HCT116 (cell line): ENCODE measurements around the gene PITPNC1. TPM values are rescaled to one million over a fixed set of nuclear protein-coding genes. Genes with fewer than 3 reads are reported as not detected.

Experiments used
- ATAC-seq: fragments of 200-7000 bp; cut with Tn5 transposase; 2 replicates; pipeline ENCODE4 v1.9.1; 2020; ENCODE audit warnings: mild to moderate bottlenecking, moderate library complexity
- BruUV-seq: library from RNA; stranded (reverse); fragments of 400-500 nt; replicated peaks from 2 replicates; lab custom pipeline; 2021; lab: Mats Ljungman, UMichigan
- CTCF ChIA-PET: fragments of 300-600 bp; sonication (Branson Sonifier 250); formaldehyde crosslinking; loops from one replicate; lab custom pipeline; 2021; ENCODE audit warnings: antibody characterized with exemption; lab: Charles Lee
- POLR2A ChIA-PET: fragments of 300-600, 350-600 bp; sonication (Branson Sonifier 250); formaldehyde crosslinking; loops from one replicate; lab custom pipeline; 2021; ENCODE audit warnings: antibody characterized with exemption; lab: Charles Lee
- RAD21 ChIA-PET, 2 experiments: fragments of 300-600 bp; sonication (Branson Sonifier 250); formaldehyde crosslinking; loops; one replicate each; lab custom pipeline; 2023; ENCODE audit warnings: low total read pairs in 2 of 2; ENCODE audit not compliant: uncharacterized antibody in 2 of 2, unreplicated experiment in 2 of 2, low non-redundant PET in 1 of 2; lab: Charles Lee
- DNase-seq: peaks from one replicate; pipeline ENCODE4 v3.0.0-alpha.2; 2010; ENCODE audit warnings: low read depth, low spot score
- H2AFZ ChIP-seq: fragments of 200-600 bp; shearing (Covaris generic), sonication (generic); 2 replicates; pipeline ENCODE4 v1.6.1; 2017; ENCODE audit warnings: low read depth, mixed run types, mixed read lengths, antibody characterized with exemption, low read length; ENCODE audit not compliant: poor library complexity, severe bottlenecking
- H3K27ac ChIP-seq: 2 replicates; pipeline ENCODE4 v1.5.1; 2012; ENCODE audit warnings: low read depth, low read length
- H3K27me3 ChIP-seq: fragments of 200-600 bp; sonication (generic); 2 replicates; pipeline ENCODE4 v1.6.1; 2016; ENCODE audit warnings: mixed run types, low read length, mixed read lengths; ENCODE audit not compliant: insufficient read depth
- H3K36me3 ChIP-seq, 2 experiments: fragments of 200-500 bp in 1 of 2; fragments of 200-600 bp in 1 of 2; sonication (Bioruptor generic) in 1 of 2; sonication (generic) in 1 of 2; 2 replicates each; pipeline versions ENCODE4 v1.5.1 to v1.6.1; 2014 to 2016; ENCODE audit warnings: low read length in 2 of 2, inconsistent platforms in 1 of 2, mixed read lengths in 1 of 2, mixed run types in 1 of 2; ENCODE audit not compliant: insufficient read depth in 2 of 2, control insufficient read depth in 1 of 2
- H3K4me1 ChIP-seq, 2 experiments: fragments of 200-600 bp in 1 of 2; sonication (generic) in 1 of 2; 2 replicates each; pipeline versions ENCODE4 v1.5.1 to v1.6.1; 2012 to 2017; ENCODE audit warnings: low read length in 2 of 2, inconsistent platforms in 1 of 2, mild to moderate bottlenecking in 1 of 2, mixed read lengths in 1 of 2, mixed run types in 1 of 2, moderate library complexity in 1 of 2; ENCODE audit not compliant: insufficient read depth in 2 of 2, control insufficient read depth in 1 of 2
- H3K4me2 ChIP-seq: fragments of 200-600 bp; sonication (generic); 2 replicates; pipeline ENCODE4 v1.6.1; 2017; ENCODE audit warnings: mixed run types, low read length, mixed read lengths
- H3K4me3 ChIP-seq, 2 experiments: fragments of 200-600 bp in 1 of 2; sonication (generic) in 1 of 2; replicated peaks in 1 of 2; 2 replicates each; pipeline ENCODE4 v1.5.1; 2011 to 2016; ENCODE audit warnings: low read length in 2 of 2, control low read depth in 1 of 2, low read depth in 1 of 2, mild to moderate bottlenecking in 1 of 2, mixed read lengths in 1 of 2, mixed run types in 1 of 2
- H3K79me2 ChIP-seq: fragments of 200-600 bp; sonication (generic); 2 replicates; pipeline ENCODE4 v1.6.1; 2017; ENCODE audit warnings: mild to moderate bottlenecking, mixed run types, low read length, moderate library complexity, mixed read lengths; ENCODE audit not compliant: insufficient read depth
- H3K9ac ChIP-seq: fragments of 200-600 bp; sonication (generic); 2 replicates; pipeline ENCODE4 v1.6.1; 2016; ENCODE audit warnings: low read length, mixed read lengths
- H3K9me2 ChIP-seq: fragments of 200-600 bp; sonication (generic), shearing (Covaris generic); 2 replicates; pipeline ENCODE4 v1.6.1; 2017; ENCODE audit warnings: mixed run types, mild to moderate bottlenecking, moderate library complexity; ENCODE audit not compliant: insufficient read depth
- H3K9me3 ChIP-seq, 2 experiments: fragments of 200-500 bp in 1 of 2; fragments of 200-600 bp in 1 of 2; sonication (Bioruptor generic) in 1 of 2; sonication (generic) in 1 of 2; 2 replicates each; pipeline ENCODE4 v1.6.1; 2014 to 2017; ENCODE audit warnings: low read length in 2 of 2, mixed read lengths in 2 of 2, inconsistent platforms in 1 of 2, low read depth in 1 of 2, mild to moderate bottlenecking in 1 of 2, mixed run types in 1 of 2, moderate library complexity in 1 of 2; ENCODE audit not compliant: control insufficient read depth in 1 of 2, insufficient read depth in 1 of 2
- H4K20me1 ChIP-seq: fragments of 200-600 bp; sonication (generic), shearing (Covaris generic); 2 replicates; pipeline ENCODE4 v1.6.1; 2017; ENCODE audit warnings: mixed run types, mild to moderate bottlenecking, moderate library complexity; ENCODE audit not compliant: insufficient read depth
- ATF3 ChIP-seq: IDR thresholded peaks from 2 replicates; pipeline ENCODE4 v1.6.1; 2012
- CEBPB ChIP-seq: IDR thresholded peaks from 2 replicates; pipeline ENCODE4 v1.6.1; 2012; ENCODE audit warnings: low read depth
- CTCF ChIP-seq, 3 experiments: fragments of 200-600 bp in 1 of 3; sonication (generic) in 1 of 3; IDR thresholded peaks in 2 of 3; conservative IDR thresholded peaks in 1 of 3; 2 replicates each; pipeline ENCODE4 v1.5.1; 2012 to 2017; ENCODE audit warnings: low read depth in 2 of 3, low read length in 2 of 3, antibody characterized with exemption in 1 of 3, borderline replicate concordance in 1 of 3, control low read depth in 1 of 3, mild to moderate bottlenecking in 1 of 3, mixed read lengths in 1 of 3, mixed run types in 1 of 3, moderate library complexity in 1 of 3; ENCODE audit not compliant: insufficient read depth in 1 of 3
- ELF1 ChIP-seq: IDR thresholded peaks from 2 replicates; pipeline ENCODE4 v1.6.1; 2012; ENCODE audit warnings: low read depth, borderline replicate concordance
- JUND ChIP-seq: IDR thresholded peaks from 2 replicates; pipeline ENCODE4 v1.6.1; 2012
- MAX ChIP-seq: IDR thresholded peaks from 2 replicates; pipeline ENCODE4 v1.6.1; 2012
- SIN3A ChIP-seq: IDR thresholded peaks from 2 replicates; pipeline ENCODE4 v1.6.1; 2012; ENCODE audit warnings: low read depth
- SP1 ChIP-seq: IDR thresholded peaks from 2 replicates; pipeline ENCODE4 v1.6.1; 2012; ENCODE audit warnings: low read depth
- SRF ChIP-seq: IDR thresholded peaks from 2 replicates; pipeline ENCODE4 v1.6.1; 2012; ENCODE audit warnings: low read depth
- YY1 ChIP-seq: IDR thresholded peaks from 2 replicates; pipeline ENCODE4 v1.6.1; 2011; ENCODE audit warnings: low read length, low read depth, moderate library complexity, mild to moderate bottlenecking; ENCODE audit not compliant: insufficient replicate concordance; ENCODE audit errors: extremely low read depth
- ZBTB33 ChIP-seq: IDR thresholded peaks from 2 replicates; pipeline ENCODE4 v1.6.1; 2011; ENCODE audit warnings: mild to moderate bottlenecking, low read length, moderate library complexity; ENCODE audit not compliant: insufficient replicate concordance; ENCODE audit errors: extremely low read depth
- ZFX ChIP-seq: fragments of 450-650 bp; IDR thresholded peaks from 2 replicates; pipeline ENCODE4 v1.6.1; 2017
- ZNF274 ChIP-seq: fragments of 200-500 bp; sonication (Bioruptor generic); IDR thresholded peaks from 2 replicates; pipeline ENCODE4 v1.6.1; 2014; ENCODE audit warnings: mild to moderate bottlenecking, low read depth, low read length, inconsistent platforms
- intact Hi-C: fragments of 100-400 bp; cut with micrococcal nuclease; formaldehyde crosslinking; loops from 2 replicates; pipeline ENCODE4 v1.10.0; 2022
- total RNA-seq: library from RNA; stranded (reverse); gene quantifications from one replicate; pipeline ENCODE4 v1.2.1, GENCODE V29; 2021; ENCODE audit not compliant: unreplicated experiment

Gene PITPNC1
- total RNA-seq, 1 experiment from 2014 or later: 41.9 TPM

GRCh38 chr17:67601897-67602296, 224.8 kb downstream of the PITPNC1 start (continued):
- TF ChIP-seq ZBTB33 (no peak), YY1 (no peak)

GRCh38 chr17:67602444-67602843, 225.4 kb downstream of the PITPNC1 start:
- no peaks in the 10 kb centered on the region for H3K9me2 ChIP-seq
- no peaks in the 10 kb centered on the region for H4K20me1 ChIP-seq
- no peak for TF ChIP-seq SIN3A
- TF ChIP-seq MAX: no peak
- TF ChIP-seq ZNF274: no peak
- no peak for TF ChIP-seq CTCF (IDR thresholded peaks at IDR 0.05 in 2 of 3, conservative IDR thresholded peaks at IDR 0.05 in 1 of 3; ENCODE audit: borderline replicate concordance in 1 of 3, insufficient read depth in 1 of 3, low read depth in 2 of 3, low read length in 2 of 3)
- TF ChIP-seq ELF1: no peak
- TF ChIP-seq ATF3: no peak
- no peak for TF ChIP-seq CEBPB
- no peak for TF ChIP-seq SRF
- no peak for TF ChIP-seq JUND
- no peak for TF ChIP-seq SP1
- no peak for TF ChIP-seq ZBTB33
- TF ChIP-seq ZFX: no peak
- H3K27me3 ChIP-seq: no peaks in the 10 kb centered on the region
- ATAC-seq (no peak), DNase-seq (no peak)
- no peaks in the 10 kb centered on the region; a peak in 2 of 4 replicates for H3K4me1 ChIP-seq
- RAD21 ChIA-PET: interaction anchor here in 1 of 2 experiments (0.8 to 1.4 kb wide), 2 partner anchors 215 to 223 kb away, joined by 3 read pairs; no protein-coding TSS in a partner anchor
- POLR2A ChIA-PET: no interaction called here
- no peak overlapping the region for H2AFZ ChIP-seq
- H3K27ac ChIP-seq: no peak overlapping the region
- no peaks in the 10 kb centered on the region for H3K79me2 ChIP-seq
- H3K4me2 ChIP-seq: no peak overlapping the region
- H3K9me3 ChIP-seq: no peaks in the 10 kb centered on the region
- no peaks in the 10 kb centered on the region for H3K36me3 ChIP-seq
- intact Hi-C loops: loop anchor here (2.0 kb wide), 1 partner anchor 128 kb away; no protein-coding TSS in a partner anchor
- no TSS peak for BruUV-seq
- H3K9ac ChIP-seq: no peak overlapping the region
- CTCF ChIA-PET: interaction anchor here (0.9 to 3.3 kb wide), 6 partner anchors 75 to 243 kb away, joined by 3 to 41 read pairs (median 7); no protein-coding TSS in a partner anchor
- no peak overlapping the region for H3K4me3 ChIP-seq
